ENCODE measurements around the gene PDE6B. TPM values are rescaled to one million over a fixed set of nuclear protein-coding genes. Genes with fewer than 3 reads are reported as not detected.
A peak's percentile ranks its signal among the peaks of the same experiment; 100 is the strongest.

PDE6B gene
- total and polyA plus RNA-seq, 2 of the 13 experiments (the other 11 are each of a cell fraction or from before 2014, with no cell fraction given), result 0.38 to 0.40 TPM

- TF ChIP-seq DBP (CRISPR knock-in tag; IDR thresholded peaks at IDR 0.05; ENCODE audit: not compliant biosample characterization) (no peak), NCOA5 (CRISPR knock-in tag; IDR thresholded peaks at IDR 0.05) (no peak), ARID4A (CRISPR knock-in tag; IDR thresholded peaks at IDR 0.05; ENCODE audit: borderline replicate concordance) (peak; percentile 59; the same call in 1 of the 2 replicates), HNF1B (CRISPR knock-in tag; IDR thresholded peaks at IDR 0.05) (peak; percentile 59), SCMH1 (CRISPR knock-in tag; IDR thresholded peaks at IDR 0.05; ENCODE audit: borderline replicate concordance) (no peak), ZSCAN21 (CRISPR knock-in tag; IDR thresholded peaks at IDR 0.05; ENCODE audit: borderline replicate concordance) (0 out of 2 replicates have a peak, but pooled peaks have one; percentile 40), IRF2 (CRISPR knock-in tag; IDR thresholded peaks at IDR 0.05) (peak; percentile 27; the same call in 1 of the 2 replicates), IRX3 (CRISPR knock-in tag; IDR thresholded peaks at IDR 0.05; ENCODE audit: borderline replicate concordance, low read depth) (no peak), REL (CRISPR knock-in tag; conservative IDR thresholded peaks at IDR 0.05) (no peak), GATAD2A (CRISPR knock-in tag; IDR thresholded peaks at IDR 0.05) (peak; percentile 59; the same call in 1 of the 2 replicates), ZNF747 (CRISPR knock-in tag; IDR thresholded peaks at IDR 0.05; ENCODE audit: borderline replicate concordance) (peak; percentile 52; the same call in 1 of the 2 replicates), ZNF704 (CRISPR knock-in tag; IDR thresholded peaks at IDR 0.05; ENCODE audit: borderline replicate concordance) (no peak), ZNF121 (CRISPR knock-in tag; IDR thresholded peaks at IDR 0.05) (peak; percentile 94), FOXC1 (CRISPR knock-in tag; IDR thresholded peaks at IDR 0.05; ENCODE audit: borderline replicate concordance) (peak; percentile 52; the same call in 1 of the 2 replicates), TRAFD1 (CRISPR knock-in tag; IDR thresholded peaks at IDR 0.05; ENCODE audit: borderline replicate concordance) (no peak), MYC (CRISPR knock-in tag; IDR thresholded peaks at IDR 0.05; ENCODE audit: borderline replicate concordance) (peak; percentile 19; the same call in 1 of the 2 replicates), KDM1A (CRISPR knock-in tag; IDR thresholded peaks at IDR 0.05) (no peak), KMT2A (CRISPR knock-in tag; IDR thresholded peaks at IDR 0.05) (0 out of 2 replicates have a peak, but pooled peaks have one; percentile 9)
Measured at GRCh38 chr4:687048-687970, 61.9 kb downstream of the PDE6B start (continued).
